Keratinocyte (primary cell): ENCODE measurements around the gene DDX49.

Source experiments
- EZH2 ChIP-seq: IDR thresholded peaks from one replicate; pipeline ENCODE4 v1.6.1; 2012; ENCODE audit warnings: inconsistent platforms, mild to moderate bottlenecking, low read length, moderate library complexity
- TF ChIP-seq, protein P1 (sequence below), 3 experiments: IDR thresholded peaks in 1 of 3; conservative IDR thresholded peaks in 1 of 3; optimal IDR thresholded peaks in 1 of 3; 2 replicates in 2 of 3; 3 replicates in 1 of 3; pipeline versions ENCODE3 to v1.5.1; 2011; ENCODE audit warnings: low read length in 3 of 3, mild to moderate bottlenecking in 3 of 3, moderate library complexity in 2 of 3, control low read depth in 1 of 3, inconsistent platforms in 1 of 3; ENCODE audit not compliant: insufficient read depth in 2 of 3; ENCODE audit errors: extremely low read depth in 1 of 3

DNA sequence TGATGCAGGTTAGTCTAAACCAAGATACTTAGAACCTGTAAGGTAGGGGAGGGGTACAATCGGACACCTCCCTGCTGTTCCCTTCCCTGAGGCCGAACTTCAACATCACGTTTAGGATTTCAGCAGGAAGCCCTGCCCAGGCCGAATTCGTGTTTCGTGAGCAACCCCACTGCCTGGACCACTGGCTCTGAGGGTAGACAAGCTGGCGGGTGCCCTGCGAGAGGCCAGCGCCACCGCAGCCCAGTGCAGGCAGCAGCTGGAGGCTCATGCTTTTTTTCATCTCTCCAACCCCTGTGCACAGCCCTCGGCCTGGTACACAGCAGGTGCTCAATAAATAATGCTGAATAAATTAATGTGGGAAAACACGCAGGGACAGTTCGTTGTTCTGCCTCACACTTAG lies 13.8 kb downstream of the DDX49 start:
- TF ChIP-seq EZH2, result no peak
- TF ChIP-seq, protein P1, sequence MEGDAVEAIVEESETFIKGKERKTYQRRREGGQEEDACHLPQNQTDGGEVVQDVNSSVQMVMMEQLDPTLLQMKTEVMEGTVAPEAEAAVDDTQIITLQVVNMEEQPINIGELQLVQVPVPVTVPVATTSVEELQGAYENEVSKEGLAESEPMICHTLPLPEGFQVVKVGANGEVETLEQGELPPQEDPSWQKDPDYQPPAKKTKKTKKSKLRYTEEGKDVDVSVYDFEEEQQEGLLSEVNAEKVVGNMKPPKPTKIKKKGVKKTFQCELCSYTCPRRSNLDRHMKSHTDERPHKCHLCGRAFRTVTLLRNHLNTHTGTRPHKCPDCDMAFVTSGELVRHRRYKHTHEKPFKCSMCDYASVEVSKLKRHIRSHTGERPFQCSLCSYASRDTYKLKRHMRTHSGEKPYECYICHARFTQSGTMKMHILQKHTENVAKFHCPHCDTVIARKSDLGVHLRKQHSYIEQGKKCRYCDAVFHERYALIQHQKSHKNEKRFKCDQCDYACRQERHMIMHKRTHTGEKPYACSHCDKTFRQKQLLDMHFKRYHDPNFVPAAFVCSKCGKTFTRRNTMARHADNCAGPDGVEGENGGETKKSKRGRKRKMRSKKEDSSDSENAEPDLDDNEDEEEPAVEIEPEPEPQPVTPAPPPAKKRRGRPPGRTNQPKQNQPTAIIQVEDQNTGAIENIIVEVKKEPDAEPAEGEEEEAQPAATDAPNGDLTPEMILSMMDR (optimal IDR thresholded peaks at IDR 0.05 in 1 of 3, IDR thresholded peaks at IDR 0.05 in 1 of 3, conservative IDR thresholded peaks at IDR 0.05 in 1 of 3; ENCODE audit: extremely low read depth in 1 of 3, insufficient read depth in 2 of 3, low read length in 3 of 3), result no peak
